Hematopoietic multipotent progenitor cell treated with erythropoietin and hydrocortisone succinate and interleukin-3 and kit ligand, for 17 days (in vitro differentiated cells): ENCODE data around the gene SLC28A2.

ENCODE experiments used
- DNase-seq: peaks from one replicate; pipeline ENCODE4 v3.0.0-alpha.2; 2015; ENCODE audit warnings: low spot score

Gene SLC28A2

GRCh38 chr15:45326741-45327140 is 74.7 kb downstream of the SLC28A2 start:
- no peak for DNase-seq
